HFF-Myc (cell line): ENCODE results near the gene ELP6.
"Not testable (repeated sequence)": the region's sequence is repeated elsewhere in the genome, so short reads cannot be mapped to it uniquely, and the experiment has no call there.

Experiments used
- DNase-seq: peaks from one replicate; pipeline ENCODE4 v3.0.0-alpha.2; 2011; ENCODE audit warnings: low read depth; ENCODE audit errors: extremely low read depth
- H3K4me3 ChIP-seq: replicated peaks from 2 replicates; pipeline ENCODE4 v1.5.1; 2011; ENCODE audit warnings: low read depth, mild to moderate bottlenecking, control low read depth, low read length
- CTCF ChIP-seq: IDR thresholded peaks from 2 replicates; pipeline ENCODE4 v1.5.1; 2012; ENCODE audit warnings: mild to moderate bottlenecking, low read depth, low read length, control low read depth; ENCODE audit errors: missing control alignments

Gene ELP6

GRCh38 chr3:47495111-47495510 is 18.4 kb downstream of the ELP6 start:
- no peak overlapping the region for H3K4me3 ChIP-seq
- TF ChIP-seq CTCF: no peak
- no peak for DNase-seq

- no peak for TF ChIP-seq CTCF
- no peak overlapping the region for H3K4me3 ChIP-seq
- DNase-seq: no peak
Observed at GRCh38 chr3:47491777-47492176, 21.7 kb downstream of the ELP6 start.

GRCh38 chr3:47491186-47491585 is 22.3 kb downstream of the ELP6 start:
- no peak for DNase-seq
- no peak for TF ChIP-seq CTCF
- no peak overlapping the region for H3K4me3 ChIP-seq

- DNase-seq: no peak
- H3K4me3 ChIP-seq: no peak overlapping the region
- TF ChIP-seq CTCF: no peak
Observed at GRCh38 chr3:47487265-47487664, 26.2 kb downstream of the ELP6 start.

- DNase-seq: peak; percentile 29
Observed at GRCh38 chr3:47485812-47486211, 27.7 kb downstream of the ELP6 start.

GRCh38 chr3:47482366-47482765 is 31.1 kb downstream of the ELP6 start:
- TF ChIP-seq CTCF: no peak
- H3K4me3 ChIP-seq: no peak overlapping the region
- DNase-seq: no peak

More at GRCh38 chr3:47485812-47486211, 27.7 kb downstream of the ELP6 start:
- TF ChIP-seq CTCF: no peak
- H3K4me3 ChIP-seq: no peak overlapping the region

GRCh38 chr3:47481763-47482162 is 31.7 kb downstream of the ELP6 start:
- not testable (repeated sequence) for DNase-seq

GRCh38 chr3:47480267-47480666 is 33.2 kb downstream of the ELP6 start:
- DNase-seq: not testable (repeated sequence)

More at GRCh38 chr3:47481763-47482162, 31.7 kb downstream of the ELP6 start:
- H3K4me3 ChIP-seq: not testable (repeated sequence)

More at GRCh38 chr3:47480267-47480666, 33.2 kb downstream of the ELP6 start:
- not testable (repeated sequence) for H3K4me3 ChIP-seq
